NCI-H446 (cell line): ENCODE results near the gene MBD5.

ENCODE experiments used
- DNase-seq, 2 experiments: peaks; one replicate each; lab custom pipeline; 2025; lab: John Stamatoyannopoulos, UW

The MBD5 gene

GRCh38 chr2:148221926-148222325 lies 201.0 kb downstream of the MBD5 start:
- no peak for DNase-seq

GRCh38 chr2:148231858-148232257 lies 211.0 kb downstream of the MBD5 start:
- DNase-seq: no peak

- DNase-seq: no peak
These were observed 213.3 kb downstream of the MBD5 start for GRCh38 chr2:148234143-148234542.

- no peak for DNase-seq
These were observed 217.0 kb downstream of the MBD5 start for GRCh38 chr2:148237911-148238310.

- no peak for DNase-seq
These were observed 217.7 kb downstream of the MBD5 start for GRCh38 chr2:148238561-148238960.

GRCh38 chr2:148240838-148241237 lies 219.9 kb downstream of the MBD5 start:
- DNase-seq: no peak

- no peak for DNase-seq
These were observed 223.9 kb downstream of the MBD5 start for GRCh38 chr2:148244593-148245292.

GRCh38 chr2:148251993-148252392 lies 231.1 kb downstream of the MBD5 start:
- no peak for DNase-seq

GRCh38 chr2:148252646-148253045 lies 231.8 kb downstream of the MBD5 start:
- DNase-seq: no peak

- no peak for DNase-seq
These were observed 232.8 kb downstream of the MBD5 start for GRCh38 chr2:148253685-148254084.

GRCh38 chr2:148255929-148256328 lies 235.0 kb downstream of the MBD5 start:
- no peak for DNase-seq

GRCh38 chr2:148257276-148257675 lies 236.4 kb downstream of the MBD5 start:
- DNase-seq: no peak

- DNase-seq: no peak
These were observed 237.2 kb downstream of the MBD5 start for GRCh38 chr2:148258124-148258523.

GRCh38 chr2:148259674-148260073 lies 238.8 kb downstream of the MBD5 start:
- DNase-seq: no peak

GRCh38 chr2:148263890-148264289 lies 243.0 kb downstream of the MBD5 start:
- DNase-seq: no peak

GRCh38 chr2:148273158-148273691 lies 252.3 kb downstream of the MBD5 start:
- no peak for DNase-seq

- DNase-seq: no peak
These were observed 258.3 kb downstream of the MBD5 start for GRCh38 chr2:148279216-148279615.

- no peak for DNase-seq
These were observed 261.3 kb downstream of the MBD5 start for GRCh38 chr2:148282201-148282600.

GRCh38 chr2:148292431-148292830 lies 271.5 kb downstream of the MBD5 start:
- no peak for DNase-seq

- DNase-seq: no peak
These were observed 277.3 kb downstream of the MBD5 start for GRCh38 chr2:148298196-148298595.

- DNase-seq: no peak
These were observed 278.7 kb downstream of the MBD5 start for GRCh38 chr2:148299616-148300015.

- DNase-seq: no peak
These were observed 279.7 kb downstream of the MBD5 start for GRCh38 chr2:148300544-148300943.

- DNase-seq: no peak
These were observed 280.5 kb downstream of the MBD5 start for GRCh38 chr2:148301362-148301761.

GRCh38 chr2:148302526-148302925 lies 281.6 kb downstream of the MBD5 start:
- DNase-seq: no peak
